ENCODE measurements around the gene GATA3. TPM values are rescaled to one million over a fixed set of nuclear protein-coding genes. Genes with fewer than 3 reads are reported as not detected.
"Not testable (repeated sequence)": the region's sequence is repeated elsewhere in the genome, so short reads cannot be mapped to it uniquely, and the experiment has no call there.

Gene GATA3
- total and polyA plus RNA-seq, 3 donors from 2014 or later, result 0.31 to 1.9 (median 0.50) TPM

GRCh38 chr10:8026349-8027259, 27.9 kb upstream of the GATA3 start:
- Histone ChIP-seq H3K36me3 (ENCODE audit: low read depth, missing control alignments) (no peaks in the 10 kb centered on the region), H3K4me1 (no peaks in the 10 kb centered on the region), H3K4me3 (no peak overlapping the region), H3K9me3 (no peaks in the 10 kb centered on the region), H3K27ac (no peak overlapping the region), H3K27me3 (no peaks in the 10 kb centered on the region)
- 46 to 49% methylated on average over 17 of the region's 17 CpGs for WGBS, 2 donors
- intact Hi-C loops (cut with DNase I; ENCODE audit: low total_unique reads), result no loop called here
- no peak for TF ChIP-seq POLR2A (IDR thresholded peaks at IDR 0.05)
- no peak for TF ChIP-seq CTCF (IDR thresholded peaks at IDR 0.05)
- no peak for DNase-seq

GRCh38 chr10:8031211-8031610, 23.3 kb upstream of the GATA3 start:
- DNase-seq; H3K9me3 ChIP-seq; H3K27ac ChIP-seq; H3K36me3 ChIP-seq (ENCODE audit: low read depth, missing control alignments); H3K27me3 ChIP-seq; intact Hi-C loops (cut with DNase I; ENCODE audit: low total_unique reads); H3K4me3 ChIP-seq: not testable (repeated sequence)
- peaks cover 12% of the 10 kb centered on the region for H3K4me1 ChIP-seq
- 93 to 94% methylated on average over 5 of the region's 5 CpGs for WGBS, 2 donors

GRCh38 chr10:8032558-8032957, 21.9 kb upstream of the GATA3 start:
- Histone ChIP-seq H3K9me3 (no peaks in the 10 kb centered on the region), H3K27ac (no peak overlapping the region), H3K27me3 (peaks cover 7% of the 10 kb centered on the region), H3K4me1 (peaks cover 12% of the 10 kb centered on the region), H3K4me3 (no peak overlapping the region), H3K36me3 (ENCODE audit: low read depth, missing control alignments) (no peaks in the 10 kb centered on the region)
- DNase-seq, result no peak
- intact Hi-C loops (cut with DNase I; ENCODE audit: low total_unique reads), result no loop called here
- 89 to 93% methylated on average over 7 of the region's 7 CpGs for WGBS, 2 donors
- TF ChIP-seq POLR2A (IDR thresholded peaks at IDR 0.05) (no peak), CTCF (IDR thresholded peaks at IDR 0.05) (no peak)

GRCh38 chr10:8033812-8034465, 20.5 kb upstream of the GATA3 start:
- no peaks in the 10 kb centered on the region for H3K36me3 ChIP-seq (ENCODE audit: low read depth, missing control alignments)
- 2 to 9% methylated on average over 17 to 32 of the region's 45 CpGs for WGBS, 2 donors
- DNase-seq, result no peak
- H3K27me3 ChIP-seq, result peaks cover 12% of the 10 kb centered on the region
- H3K9me3 ChIP-seq, result no peaks in the 10 kb centered on the region
- no peak overlapping the region for H3K27ac ChIP-seq
- H3K4me3 ChIP-seq, result peak overlapping the region in 1 of 2 donors; percentile 0
- peaks cover 12% of the 10 kb centered on the region for H3K4me1 ChIP-seq
- intact Hi-C loops (cut with DNase I; ENCODE audit: low total_unique reads), result no loop called here
- TF ChIP-seq POLR2A (IDR thresholded peaks at IDR 0.05) (no peak), CTCF (IDR thresholded peaks at IDR 0.05) (no peak)

- TF ChIP-seq POLR2A (IDR thresholded peaks at IDR 0.05) (no peak), CTCF (IDR thresholded peaks at IDR 0.05) (no peak)
- intact Hi-C loops (cut with DNase I; ENCODE audit: low total_unique reads), result no loop called here
- DNase-seq, result no peak
- Histone ChIP-seq H3K27ac (no peak overlapping the region), H3K9me3 (no peaks in the 10 kb centered on the region), H3K36me3 (ENCODE audit: low read depth, missing control alignments) (no peaks in the 10 kb centered on the region), H3K4me1 (peaks cover 12% of the 10 kb centered on the region), H3K27me3 (peaks cover 12% of the 10 kb centered on the region), H3K4me3 (peak overlapping the region in 1 of 2 donors; percentile 0)
- WGBS, 2 donors, result 4 to 5% methylated on average over 20 to 37 of the region's 37 CpGs
These were observed 20.0 kb upstream of the GATA3 start for GRCh38 chr10:8034466-8035005.

Measured in testis (tissue), 3 donors.